Left lung (tissue), 10 donors: ENCODE data around the gene TOGARAM1. TPM values are rescaled to one million over a fixed set of nuclear protein-coding genes. Genes with fewer than 3 reads are reported as not detected.

Experiments used
- ATAC-seq: fragments of 200-7000 bp; cut with Tn5 transposase; one replicate; pipeline ENCODE4 v1.9.1; 2020; ENCODE audit warnings: moderate library complexity
- DNase-seq, 4 donors: peaks; one replicate each; pipeline ENCODE4 v3.0.0-alpha.2; 2013 to 2020
- H3K27ac ChIP-seq, 2 donors: fragments of 200-600 bp; sonication (generic) in 1 of 2; one replicate each; pipeline versions ENCODE4 v1.5.0 to v1.8.0; 2020 to 2021
- H3K27me3 ChIP-seq, 2 donors: fragments of 200-600 bp; sonication (generic) in 1 of 2; one replicate each; pipeline versions ENCODE4 v1.5.0 to v1.8.0; 2020 to 2021
- H3K36me3 ChIP-seq, 2 donors: fragments of 200-600 bp; sonication (generic) in 1 of 2; one replicate each; pipeline versions ENCODE4 v1.5.0 to v1.8.0; 2020 to 2021
- H3K4me1 ChIP-seq, 2 donors: fragments of 200-600 bp; one replicate each; pipeline ENCODE4 v1.8.0; 2021
- H3K4me3 ChIP-seq, 2 donors: fragments of 200-600 bp; sonication (generic) in 1 of 2; one replicate each; pipeline versions ENCODE4 v1.5.0 to v1.8.0; 2020 to 2021; ENCODE audit warnings: mild to moderate bottlenecking in 1 of 2
- H3K9me3 ChIP-seq, 2 donors: fragments of 200-600 bp; sonication (generic) in 1 of 2; one replicate each; pipeline versions ENCODE4 v1.5.0 to v1.8.0; 2020 to 2021
- intact Hi-C, 2 donors: fragments of 100-400 bp; cut with DNase I; formaldehyde crosslinking; loops; one replicate each; pipeline versions ENCODE4 v1.11.2 to v1.14.2; 2022
- polyA plus RNA-seq, 6 donors: library from polyadenylated mRNA; unstranded; fragments of 120-200 nt; gene quantifications; one replicate each; pipeline ENCODE4 v1.2.1, GENCODE V29; 2013; ENCODE audit not compliant: insufficient read length in 6 of 6
- total RNA-seq, 2 donors: library from RNA; stranded (reverse); fragmentation: NEBNext Ultra II Directional; extraction: Animal tissue kit (Norgen Biotek cat#: 25700); gene quantifications; one replicate each; pipeline ENCODE4 v1.2.1, GENCODE V29; 2021
- TF ChIP-seq, protein P1 (sequence below), 2 donors: fragments of 200-600 bp; sonication (generic) in 1 of 2; IDR thresholded peaks; one replicate each; pipeline versions ENCODE4 v1.5.0 to v1.8.0; 2021; ENCODE audit warnings: antibody characterized with exemption in 2 of 2
- donor health status: DM: no; HTN: yes; CAD: no.
- donor health status: DM: no; HTN: no; CAD: no.

Gene TOGARAM1
- total and polyA plus RNA-seq, 8 donors, result 12.3 to 44.4 (median 33.8) TPM

DNA sequence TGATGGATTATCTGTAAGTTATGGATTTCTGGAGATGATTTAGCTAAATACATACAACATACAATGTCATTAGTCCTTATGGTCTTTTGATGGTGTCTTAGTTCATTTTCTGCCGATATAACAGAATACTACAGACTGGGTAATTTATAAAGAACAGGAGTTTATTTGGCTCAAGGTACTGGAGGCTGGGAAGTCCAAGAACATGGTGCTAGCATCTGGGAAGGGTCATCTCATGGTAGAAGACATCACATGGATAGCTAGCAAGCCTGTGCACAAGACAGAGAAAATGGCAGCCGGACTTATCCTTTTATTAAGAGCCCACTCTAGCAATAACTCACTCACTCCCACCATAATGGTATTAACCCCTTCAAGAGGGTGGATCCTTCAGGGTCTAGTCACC, 24.4 kb upstream of the TOGARAM1 start:
- no peak for ATAC-seq
- Histone ChIP-seq H3K27me3 (no peaks in the 10 kb centered on the region), H3K27ac (no peak overlapping the region), H3K4me1 (no peaks in the 10 kb centered on the region), H3K4me3 (no peak overlapping the region), H3K9me3 (no peaks in the 10 kb centered on the region), H3K36me3 (peaks cover 0 to 56% of the 10 kb centered on the region in 2 donors)
- TF ChIP-seq, protein P1, sequence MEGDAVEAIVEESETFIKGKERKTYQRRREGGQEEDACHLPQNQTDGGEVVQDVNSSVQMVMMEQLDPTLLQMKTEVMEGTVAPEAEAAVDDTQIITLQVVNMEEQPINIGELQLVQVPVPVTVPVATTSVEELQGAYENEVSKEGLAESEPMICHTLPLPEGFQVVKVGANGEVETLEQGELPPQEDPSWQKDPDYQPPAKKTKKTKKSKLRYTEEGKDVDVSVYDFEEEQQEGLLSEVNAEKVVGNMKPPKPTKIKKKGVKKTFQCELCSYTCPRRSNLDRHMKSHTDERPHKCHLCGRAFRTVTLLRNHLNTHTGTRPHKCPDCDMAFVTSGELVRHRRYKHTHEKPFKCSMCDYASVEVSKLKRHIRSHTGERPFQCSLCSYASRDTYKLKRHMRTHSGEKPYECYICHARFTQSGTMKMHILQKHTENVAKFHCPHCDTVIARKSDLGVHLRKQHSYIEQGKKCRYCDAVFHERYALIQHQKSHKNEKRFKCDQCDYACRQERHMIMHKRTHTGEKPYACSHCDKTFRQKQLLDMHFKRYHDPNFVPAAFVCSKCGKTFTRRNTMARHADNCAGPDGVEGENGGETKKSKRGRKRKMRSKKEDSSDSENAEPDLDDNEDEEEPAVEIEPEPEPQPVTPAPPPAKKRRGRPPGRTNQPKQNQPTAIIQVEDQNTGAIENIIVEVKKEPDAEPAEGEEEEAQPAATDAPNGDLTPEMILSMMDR (IDR thresholded peaks at IDR 0.05), result no peak
- no peak for DNase-seq
- intact Hi-C loops, result no loop called here

DNA sequence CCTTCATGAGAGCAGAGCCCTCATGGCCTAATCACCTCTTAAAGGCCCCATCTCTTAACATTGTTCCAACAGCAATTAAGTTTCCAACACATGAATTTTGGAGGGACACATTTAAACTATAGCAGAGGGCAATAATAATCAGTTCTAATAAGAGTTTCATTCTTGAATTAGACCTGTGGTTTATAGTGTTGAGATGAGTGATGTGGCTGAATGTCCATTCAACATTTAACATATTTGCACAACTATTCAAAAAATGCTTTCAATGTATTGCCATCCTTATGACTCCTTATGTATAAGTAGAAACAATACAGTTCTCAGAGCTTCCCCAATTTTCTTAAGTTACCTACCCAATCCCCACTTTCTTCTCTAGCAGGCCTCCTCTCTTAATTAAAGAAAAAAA, 21.8 kb upstream of the TOGARAM1 start:
- H3K27ac ChIP-seq, result no peak overlapping the region
- H3K4me1 ChIP-seq, result no peaks in the 10 kb centered on the region
- peaks cover 0 to 74% of the 10 kb centered on the region in 2 donors for H3K36me3 ChIP-seq
- TF ChIP-seq, protein P1 (IDR thresholded peaks at IDR 0.05), result no peak
- ATAC-seq (no peak), DNase-seq (no peak)
- H3K4me3 ChIP-seq, result no peak overlapping the region
- intact Hi-C loops, result no loop called here
- no peaks in the 10 kb centered on the region for H3K27me3 ChIP-seq
- no peaks in the 10 kb centered on the region for H3K9me3 ChIP-seq

DNA sequence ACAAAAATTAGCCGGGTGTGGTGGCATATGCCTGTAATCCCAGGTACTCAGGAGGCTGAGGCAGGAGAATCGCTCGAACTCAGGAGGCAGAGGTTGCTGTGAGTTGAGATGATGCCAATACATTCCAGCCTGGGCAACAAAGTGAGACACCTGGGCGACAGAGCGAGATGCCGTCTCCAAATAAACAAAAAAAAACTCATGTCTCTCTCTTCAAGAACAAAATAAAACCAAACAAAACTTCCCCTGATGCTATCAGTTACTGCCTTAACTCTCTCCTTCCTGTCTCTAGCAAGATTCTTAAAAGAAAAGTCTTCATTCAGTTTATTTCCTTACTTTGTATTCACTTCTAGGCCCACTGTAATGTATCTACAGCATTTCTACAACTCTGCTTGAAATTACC, 21.0 kb upstream of the TOGARAM1 start:
- no peak overlapping the region for H3K4me3 ChIP-seq

DNA sequence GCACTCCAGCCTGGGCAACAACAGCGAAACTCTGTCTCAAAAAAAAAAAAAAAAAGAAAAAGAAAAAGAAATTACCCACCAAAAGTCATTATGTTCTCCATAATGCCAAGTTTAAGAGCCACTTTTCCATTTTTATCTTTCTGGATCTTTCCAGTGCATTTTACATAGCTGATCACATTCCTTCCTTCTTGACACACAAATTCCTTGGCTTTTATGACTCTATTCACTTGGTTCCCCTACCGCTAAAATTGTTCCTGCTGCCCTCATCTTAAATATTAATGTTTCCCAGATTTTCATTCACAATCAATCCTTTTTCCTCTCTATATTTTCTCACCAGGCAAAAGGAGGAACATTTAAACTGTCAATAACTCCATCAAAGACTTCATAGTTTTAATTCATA, 20.4 kb upstream of the TOGARAM1 start:
- H3K36me3 ChIP-seq, result peaks cover 0 to 77% of the 10 kb centered on the region in 2 donors
- DNase-seq (no peak), ATAC-seq (no peak)
- H3K4me3 ChIP-seq, result no peak overlapping the region
- H3K4me1 ChIP-seq, result no peaks in the 10 kb centered on the region
- H3K27ac ChIP-seq, result no peak overlapping the region
- H3K27me3 ChIP-seq, result no peaks in the 10 kb centered on the region
- TF ChIP-seq, protein P1 (IDR thresholded peaks at IDR 0.05), result no peak
- intact Hi-C loops, result no loop called here
- H3K9me3 ChIP-seq, result no peaks in the 10 kb centered on the region

More for the DNA sequence above, 21.0 kb upstream of the TOGARAM1 start:
- DNase-seq (no peak), ATAC-seq (no peak)
- intact Hi-C loops, result no loop called here
- Histone ChIP-seq H3K27ac (no peak overlapping the region), H3K27me3 (no peaks in the 10 kb centered on the region), H3K36me3 (peaks cover 0 to 80% of the 10 kb centered on the region in 2 donors), H3K9me3 (no peaks in the 10 kb centered on the region), H3K4me1 (no peaks in the 10 kb centered on the region)
- TF ChIP-seq, protein P1 (IDR thresholded peaks at IDR 0.05), result no peak

DNA sequence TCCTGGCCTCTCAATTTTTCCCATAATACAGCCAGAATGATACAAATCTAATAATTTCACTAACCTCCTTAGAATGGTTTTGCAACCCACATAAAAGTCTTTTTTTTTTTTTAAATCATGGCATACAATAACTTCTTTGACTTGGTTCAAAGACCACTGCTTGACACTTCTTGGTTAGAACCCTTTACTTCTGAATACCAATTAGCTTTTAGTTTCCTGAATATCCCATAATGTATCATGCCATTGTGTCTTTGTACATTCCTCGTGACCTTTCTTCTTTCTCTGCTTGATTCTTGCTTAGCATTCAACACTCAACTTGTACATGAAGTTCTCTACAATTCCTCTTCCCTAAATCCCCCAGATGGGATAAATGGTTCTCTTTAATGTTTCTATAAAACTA, 19.6 kb upstream of the TOGARAM1 start:
- Histone ChIP-seq H3K4me3 (no peak overlapping the region), H3K27ac (no peak overlapping the region), H3K4me1 (no peaks in the 10 kb centered on the region), H3K9me3 (peaks cover 0 to 5% of the 10 kb centered on the region in 2 donors), H3K27me3 (no peaks in the 10 kb centered on the region), H3K36me3 (peaks cover 0 to 81% of the 10 kb centered on the region in 2 donors)
- intact Hi-C loops, result no loop called here
- DNase-seq, result no peak
- TF ChIP-seq, protein P1 (IDR thresholded peaks at IDR 0.05), result no peak
- no peak for ATAC-seq
